HG03025 (cell line): ENCODE measurements around the gene RAB44.

Source experiments
- ATAC-seq: cut with Tn5 transposase; IDR thresholded peaks from one replicate; pipeline ENCODE4 v1.9.1; 2021; ENCODE audit warnings: mild to moderate bottlenecking, moderate library complexity; ENCODE audit not compliant: unreplicated experiment, low FRiP score

RAB44 gene

GRCh38 chr6:36746251-36746650 is 48.6 kb downstream of the RAB44 start:
- no peak for ATAC-seq

- ATAC-seq = no peak
Measured at GRCh38 chr6:36749829-36750489, 52.3 kb downstream of the RAB44 start.

GRCh38 chr6:36751091-36751490 is 53.5 kb downstream of the RAB44 start:
- ATAC-seq = no peak

- ATAC-seq = no peak
Measured at GRCh38 chr6:36751833-36752186, 54.2 kb downstream of the RAB44 start.

- ATAC-seq = no peak
Measured at GRCh38 chr6:36752187-36752885, 54.7 kb downstream of the RAB44 start.

- no peak for ATAC-seq
Measured at GRCh38 chr6:36752886-36753506, 55.4 kb downstream of the RAB44 start.

- ATAC-seq = no peak
Measured at GRCh38 chr6:36753671-36754405, 56.2 kb downstream of the RAB44 start.

GRCh38 chr6:36754582-36755434 is 57.2 kb downstream of the RAB44 start:
- no peak for ATAC-seq

- no peak for ATAC-seq
Measured at GRCh38 chr6:36755435-36756348, 58.1 kb downstream of the RAB44 start.

- ATAC-seq = no peak
Measured at GRCh38 chr6:36756786-36757185, 59.2 kb downstream of the RAB44 start.

- ATAC-seq = no peak
Measured at GRCh38 chr6:36757206-36757605, 59.6 kb downstream of the RAB44 start.

- ATAC-seq = no peak
Measured at GRCh38 chr6:36757943-36758508, 60.4 kb downstream of the RAB44 start.

- no peak for ATAC-seq
Measured at GRCh38 chr6:36758516-36759147, 61.0 kb downstream of the RAB44 start.

- no peak for ATAC-seq
Measured at GRCh38 chr6:36759148-36759759, 61.6 kb downstream of the RAB44 start.

- ATAC-seq = no peak
Measured at GRCh38 chr6:36760685-36761435, 63.2 kb downstream of the RAB44 start.

- ATAC-seq = no peak
Measured at GRCh38 chr6:36762123-36762522, 64.5 kb downstream of the RAB44 start.

- ATAC-seq = no peak
Measured at GRCh38 chr6:36765190-36765589, 67.6 kb downstream of the RAB44 start.
